ENCODE results near the gene SGSH. TPM values are rescaled to one million over a fixed set of nuclear protein-coding genes. Genes with fewer than 3 reads are reported as not detected.
A peak's percentile ranks its signal among the peaks of the same experiment; 100 is the strongest.

SGSH gene
- total RNA-seq, 3 donors from 2014 or later (not counting 1 experiment from before 2014, with no cell fraction given): 73.4 to 96.5 (median 74.1) TPM

- H3K4me3 ChIP-seq (ENCODE audit: low read length): no peak overlapping the region
- Mint-ChIP-seq H3K27ac (peak overlapping the region in 1 of 2 donors; percentile 80), H3K4me3 (no peak overlapping the region), H3K4me1 (peaks cover 9 to 25% of the 10 kb centered on the region in 2 donors), H3K36me3 (no peaks in the 10 kb centered on the region), H3K9me3 (no peaks in the 10 kb centered on the region), H3K27me3 (ENCODE audit: low read depth in 2 of 2) (no peaks in the 10 kb centered on the region)
- peak; percentile 73 to 91 for DNase-seq
- TF ChIP-seq, protein P1, sequence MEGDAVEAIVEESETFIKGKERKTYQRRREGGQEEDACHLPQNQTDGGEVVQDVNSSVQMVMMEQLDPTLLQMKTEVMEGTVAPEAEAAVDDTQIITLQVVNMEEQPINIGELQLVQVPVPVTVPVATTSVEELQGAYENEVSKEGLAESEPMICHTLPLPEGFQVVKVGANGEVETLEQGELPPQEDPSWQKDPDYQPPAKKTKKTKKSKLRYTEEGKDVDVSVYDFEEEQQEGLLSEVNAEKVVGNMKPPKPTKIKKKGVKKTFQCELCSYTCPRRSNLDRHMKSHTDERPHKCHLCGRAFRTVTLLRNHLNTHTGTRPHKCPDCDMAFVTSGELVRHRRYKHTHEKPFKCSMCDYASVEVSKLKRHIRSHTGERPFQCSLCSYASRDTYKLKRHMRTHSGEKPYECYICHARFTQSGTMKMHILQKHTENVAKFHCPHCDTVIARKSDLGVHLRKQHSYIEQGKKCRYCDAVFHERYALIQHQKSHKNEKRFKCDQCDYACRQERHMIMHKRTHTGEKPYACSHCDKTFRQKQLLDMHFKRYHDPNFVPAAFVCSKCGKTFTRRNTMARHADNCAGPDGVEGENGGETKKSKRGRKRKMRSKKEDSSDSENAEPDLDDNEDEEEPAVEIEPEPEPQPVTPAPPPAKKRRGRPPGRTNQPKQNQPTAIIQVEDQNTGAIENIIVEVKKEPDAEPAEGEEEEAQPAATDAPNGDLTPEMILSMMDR (IDR thresholded peaks at IDR 0.05): peak; percentile 77
- H3K4me1 ChIP-seq (ENCODE audit: control insufficient read depth, insufficient read depth, low read length): peaks cover 15% of the 10 kb centered on the region
- intact Hi-C loops (cut with micrococcal nuclease): loop anchor here (1.0 to 10.0 kb wide), 2 partner anchors 57 to 158 kb away; no protein-coding TSS in a partner anchor
- peak; percentile 67 to 94 (median 87) for ATAC-seq
- whole genome bisulfite sequencing (ENCODE audit: insufficient coverage): 25% methylated on average over 13 of the region's 13 CpGs
- no peaks in the 10 kb centered on the region for H3K36me3 ChIP-seq (ENCODE audit: control insufficient read depth, insufficient read depth, low read length)
- no peaks in the 10 kb centered on the region for H3K9me3 ChIP-seq (ENCODE audit: control insufficient read depth, insufficient read depth, low read length)
- no peak overlapping the region for H3K27ac ChIP-seq (ENCODE audit: low read length)
- H3K27me3 ChIP-seq (ENCODE audit: control insufficient read depth, insufficient read depth, low read length): no peaks in the 10 kb centered on the region
Measured at GRCh38 chr17:80252871-80253270, 32.7 kb upstream of the SGSH start.

- Mint-ChIP-seq H3K9me3 (no peaks in the 10 kb centered on the region), H3K36me3 (no peaks in the 10 kb centered on the region), H3K27ac (peak overlapping the region in 1 of 2 donors; percentile 80), H3K4me1 (peaks cover 9 to 25% of the 10 kb centered on the region in 2 donors), H3K4me3 (no peak overlapping the region), H3K27me3 (ENCODE audit: low read depth in 2 of 2) (no peaks in the 10 kb centered on the region)
- H3K36me3 ChIP-seq (ENCODE audit: control insufficient read depth, insufficient read depth, low read length): no peaks in the 10 kb centered on the region
- WGBS (ENCODE audit: insufficient coverage): 92% methylated on average over 11 of the region's 11 CpGs
- ATAC-seq: no peak
- TF ChIP-seq, protein P1 (IDR thresholded peaks at IDR 0.05): no peak
- no peak overlapping the region for H3K4me3 ChIP-seq (ENCODE audit: low read length)
- no peaks in the 10 kb centered on the region for H3K27me3 ChIP-seq (ENCODE audit: control insufficient read depth, insufficient read depth, low read length)
- no peak overlapping the region for H3K27ac ChIP-seq (ENCODE audit: low read length)
- no peak for DNase-seq
- no peaks in the 10 kb centered on the region for H3K9me3 ChIP-seq (ENCODE audit: control insufficient read depth, insufficient read depth, low read length)
- intact Hi-C loops (cut with micrococcal nuclease): loop anchor here (10.0 kb wide), 1 partner anchor 157 kb away; no protein-coding TSS in a partner anchor
- peaks cover 15% of the 10 kb centered on the region for H3K4me1 ChIP-seq (ENCODE audit: control insufficient read depth, insufficient read depth, low read length)
Measured at GRCh38 chr17:80251966-80252365, 31.8 kb upstream of the SGSH start.

GRCh38 chr17:80248894-80249710 is 29.0 kb upstream of the SGSH start:
- Mint-ChIP-seq H3K36me3 (no peaks in the 10 kb centered on the region), H3K27ac (no peak overlapping the region), H3K4me3 (no peak overlapping the region), H3K27me3 (ENCODE audit: low read depth in 2 of 2) (no peaks in the 10 kb centered on the region), H3K9me3 (no peaks in the 10 kb centered on the region), H3K4me1 (peaks cover 0 to 14% of the 10 kb centered on the region in 2 donors)
- Histone ChIP-seq H3K27me3 (ENCODE audit: control insufficient read depth, insufficient read depth, low read length) (no peaks in the 10 kb centered on the region), H3K4me1 (ENCODE audit: control insufficient read depth, insufficient read depth, low read length) (peaks cover under 1% of the 10 kb centered on the region), H3K9me3 (ENCODE audit: control insufficient read depth, insufficient read depth, low read length) (no peaks in the 10 kb centered on the region), H3K36me3 (ENCODE audit: control insufficient read depth, insufficient read depth, low read length) (no peaks in the 10 kb centered on the region), H3K27ac (ENCODE audit: low read length) (no peak overlapping the region), H3K4me3 (ENCODE audit: low read length) (no peak overlapping the region)
- WGBS (ENCODE audit: insufficient coverage): 93% methylated on average over 26 of the region's 26 CpGs
- intact Hi-C loops (cut with micrococcal nuclease): no loop called here
- TF ChIP-seq, protein P1 (IDR thresholded peaks at IDR 0.05): no peak
- no peak for DNase-seq
- ATAC-seq: no peak

Data from natural killer cell (primary cell).